Endothelial cell of umbilical vein (primary cell): ENCODE measurements around the gene APOBEC2. TPM values are rescaled to one million over a fixed set of nuclear protein-coding genes. Genes with fewer than 3 reads are reported as not detected.

Experiments
- BruUV-seq: library from RNA; stranded (reverse); fragments of 400-500 nt; replicated peaks from 2 replicates; lab custom pipeline; 2021; lab: Mats Ljungman, UMichigan
- CTCF ChIA-PET: fragments of 300-600, 350-600 bp; sonication (Branson Sonifier 250); formaldehyde crosslinking; loops from one replicate; lab custom pipeline; 2021; ENCODE audit warnings: antibody characterized with exemption, inconsistent platforms; lab: Charles Lee
- POLR2A ChIA-PET: fragments of 300-600, 350-600 bp; sonication (Branson Sonifier 250); formaldehyde crosslinking; loops from one replicate; lab custom pipeline; 2021; ENCODE audit warnings: antibody characterized with exemption, inconsistent platforms; lab: Charles Lee
- DNase-seq: peaks from one replicate; pipeline ENCODE4 v3.0.0-alpha.2; 2011; ENCODE audit warnings: low read depth, low spot score
- FAIRE-seq: peaks from 2 replicates; lab custom pipeline; 2011; peaks lifted over from hg19 to GRCh38; lab: Jason Lieb, UNC
- H2AFZ ChIP-seq: 2 replicates; pipeline ENCODE4 v1.6.0; 2012; ENCODE audit warnings: low read depth, low read length, control low read depth, inconsistent platforms
- H3K27ac ChIP-seq: 2 replicates; pipeline ENCODE4 v1.5.1; 2011; ENCODE audit warnings: low read depth, mild to moderate bottlenecking, control low read depth, low read length, moderate library complexity; ENCODE audit not compliant: insufficient read depth
- H3K27me3 ChIP-seq, 2 experiments: 2 replicates each; pipeline versions ENCODE4 v1.6.0 to v1.6.1; 2011; ENCODE audit warnings: low read length in 2 of 2, mixed read lengths in 1 of 2; ENCODE audit not compliant: control insufficient read depth in 2 of 2, insufficient read depth in 2 of 2
- H3K36me3 ChIP-seq, 2 experiments: 2 replicates in 1 of 2; 3 replicates in 1 of 2; pipeline ENCODE4 v1.5.1; 2011; ENCODE audit warnings: low read length in 2 of 2, mild to moderate bottlenecking in 1 of 2, moderate library complexity in 1 of 2; ENCODE audit not compliant: control insufficient read depth in 2 of 2, insufficient read depth in 2 of 2; ENCODE audit errors: extremely low read depth in 1 of 2
- H3K4me1 ChIP-seq: 3 replicates; pipeline ENCODE4 v1.5.1; 2011; ENCODE audit warnings: mild to moderate bottlenecking, low read length; ENCODE audit not compliant: control insufficient read depth, insufficient read depth; ENCODE audit errors: extremely low read depth
- H3K4me2 ChIP-seq: 2 replicates; pipeline ENCODE4 v1.6.1; 2011; ENCODE audit warnings: low read length, control low read depth, mixed read lengths; ENCODE audit not compliant: insufficient read depth
- H3K4me3 ChIP-seq, 3 experiments: fragments of 200-600 bp in 1 of 3; sonication (generic), shearing (Covaris generic) in 1 of 3; replicated peaks in 1 of 3; 2 replicates each; pipeline ENCODE4 v1.5.1; 2011 to 2016; ENCODE audit warnings: control low read depth in 3 of 3, low read length in 3 of 3, mild to moderate bottlenecking in 2 of 3, inconsistent platforms in 1 of 3, low read depth in 1 of 3, moderate library complexity in 1 of 3; ENCODE audit not compliant: insufficient read depth in 1 of 3
- H3K79me2 ChIP-seq: 2 replicates; pipeline ENCODE4 v1.6.0; 2012; ENCODE audit warnings: low read length, inconsistent platforms; ENCODE audit not compliant: control insufficient read depth, insufficient read depth
- H3K9ac ChIP-seq: replicated peaks from 2 replicates; pipeline ENCODE3; 2011; ENCODE audit warnings: low read length, control low read depth; ENCODE audit not compliant: insufficient read depth; ENCODE audit errors: extremely low read depth
- H3K9me1 ChIP-seq: replicated peaks from 3 replicates; pipeline ENCODE4 v1.6.0; 2011; ENCODE audit warnings: mild to moderate bottlenecking, low read length; ENCODE audit not compliant: control insufficient read depth, insufficient read depth; ENCODE audit errors: extremely low read depth
- H3K9me3 ChIP-seq: replicated peaks from 2 replicates; pipeline ENCODE4 v1.5.1; 2012; ENCODE audit warnings: low read length, inconsistent platforms; ENCODE audit not compliant: control insufficient read depth, insufficient read depth
- H4K20me1 ChIP-seq: replicated peaks from 2 replicates; pipeline ENCODE3; 2011; ENCODE audit warnings: mild to moderate bottlenecking, low read length; ENCODE audit not compliant: control insufficient read depth, insufficient read depth; ENCODE audit errors: extremely low read depth
- CTCF ChIP-seq, 2 donors: IDR thresholded peaks; 1 replicate in 1 of 2; 2 replicates in 1 of 2; pipeline ENCODE4 v1.5.1; 2011; ENCODE audit warnings: low read length in 2 of 2, mild to moderate bottlenecking in 2 of 2, moderate library complexity in 2 of 2, control low read depth in 1 of 2, inconsistent platforms in 1 of 2, low read depth in 1 of 2; ENCODE audit not compliant: insufficient read depth in 1 of 2; ENCODE audit errors: extremely low read depth in 1 of 2
- EZH2 ChIP-seq: IDR thresholded peaks from 2 replicates; pipeline ENCODE4 v1.6.1; 2012; ENCODE audit warnings: borderline replicate concordance, low read depth, mild to moderate bottlenecking, moderate library complexity, low read length, inconsistent platforms; ENCODE audit not compliant: severe bottlenecking
- FOS ChIP-seq: IDR thresholded peaks from 2 replicates; pipeline ENCODE4 v1.6.1; 2011; ENCODE audit warnings: mild to moderate bottlenecking, low read length, moderate library complexity, borderline replicate concordance; ENCODE audit not compliant: insufficient read depth
- GATA2 ChIP-seq: IDR thresholded peaks from 2 replicates; pipeline ENCODE4 v1.7.0; 2011; ENCODE audit warnings: low read depth, mild to moderate bottlenecking, moderate library complexity, mixed read lengths, low read length; ENCODE audit not compliant: insufficient read length, insufficient read depth
- JUN ChIP-seq: IDR thresholded peaks from 2 replicates; pipeline ENCODE4 v1.6.1; 2011; ENCODE audit warnings: borderline replicate concordance, low read depth; ENCODE audit not compliant: insufficient read length, insufficient read depth
- MAX ChIP-seq: IDR thresholded peaks from 2 replicates; pipeline ENCODE4 v1.6.1; 2011; ENCODE audit not compliant: insufficient read depth, insufficient read length
- MYC ChIP-seq: IDR thresholded peaks from one replicate; pipeline ENCODE4 v1.6.1; 2011; ENCODE audit warnings: mild to moderate bottlenecking, low read depth, low read length
- POLR2A ChIP-seq: IDR thresholded peaks from 2 replicates; pipeline ENCODE4 v1.6.1; 2012; ENCODE audit warnings: low read depth, mild to moderate bottlenecking, control low read depth, low read length
- POLR2AphosphoS5 ChIP-seq: IDR thresholded peaks from 2 replicates; pipeline ENCODE4 v1.6.1; 2012; ENCODE audit warnings: low read depth, mild to moderate bottlenecking, control low read depth, low read length, moderate library complexity; ENCODE audit not compliant: insufficient read depth
- dilution Hi-C: fragments of 300-500 bp; cut with MboI; formaldehyde crosslinking; loops from one replicate; pipeline ENCODE4 v1.15.0; 2019; ENCODE audit warnings: low sequenced_read_pairs; ENCODE audit not compliant: extremely low pct_ligation_motif_present
- intact Hi-C: fragments of 100-400 bp; cut with micrococcal nuclease; formaldehyde crosslinking; loops from one replicate; pipeline ENCODE4 v1.10.0; 2022
- polyA plus RNA-seq, 4 experiments: library from polyadenylated mRNA; depleted of rRNA in 3 of 4; stranded (reverse) in 3 of 4; unstranded in 1 of 4; fragments of >200 nt; gene quantifications; 2 replicates each; pipeline versions ENCODE4 v1.2.1 to v1.2.3, GENCODE V29; 2011 to 2012; ENCODE audit warnings: missing spikeins in 1 of 4
- total RNA-seq: library from RNA; stranded (reverse); gene quantifications from 2 replicates; pipeline ENCODE4 v1.2.3, GENCODE V29; 2021

APOBEC2 gene
- total and polyA plus RNA-seq, 2 donors (not counting 3 experiments of a cell fraction or from before 2014, with no cell fraction given) = not detected

GRCh38 chr6:41033776-41034175 is 19.2 kb upstream of the APOBEC2 start:
- CTCF ChIA-PET = no interaction called here
- dilution Hi-C loops = no loop called here
- no peak for FAIRE-seq

More at GRCh38 chr6:41033776-41034175, 19.2 kb upstream of the APOBEC2 start:
- TF ChIP-seq JUN (no peak), CTCF (IDR thresholded peaks at IDR 0.05; ENCODE audit: extremely low read depth in 1 of 2, insufficient read depth in 1 of 2, low read depth in 1 of 2, low read length in 2 of 2) (no peak), MYC (no peak), POLR2A (no peak), GATA2 (no peak), POLR2AphosphoS5 (no peak), EZH2 (no peak), MAX (no peak), FOS (no peak)
- H3K36me3 ChIP-seq = no peaks in the 10 kb centered on the region
- POLR2A ChIA-PET = no interaction called here
- H4K20me1 ChIP-seq = no peaks in the 10 kb centered on the region
- H3K9ac ChIP-seq = no peak overlapping the region
- H3K4me3 ChIP-seq = no peak overlapping the region
- no peaks in the 10 kb centered on the region for H3K4me1 ChIP-seq
- intact Hi-C loops = no loop called here
- H3K79me2 ChIP-seq = no peaks in the 10 kb centered on the region
- H2AFZ ChIP-seq = no peak overlapping the region
- H3K4me2 ChIP-seq = no peak overlapping the region
- H3K27me3 ChIP-seq = peaks cover 0 to 6% of the 10 kb centered on the region in 2 experiments
- H3K9me1 ChIP-seq = no peaks in the 10 kb centered on the region
- DNase-seq = no peak
- BruUV-seq = no TSS peak
- no peak overlapping the region for H3K27ac ChIP-seq
- no peaks in the 10 kb centered on the region for H3K9me3 ChIP-seq
